ENCODE results near the gene DAB2IP. TPM values are rescaled to one million over a fixed set of nuclear protein-coding genes. Genes with fewer than 3 reads are reported as not detected.

DAB2IP gene
- total RNA-seq, 1 experiment from 2014 or later = 15.2 TPM

GRCh38 chr9:121671612-121672155 is 20.2 kb downstream of the DAB2IP start:
- H3F3A ChIP-seq (ENCODE audit: low read length, unreplicated experiment) = no peaks in the 10 kb centered on the region
- no peaks in the 10 kb centered on the region for H3K36me3 ChIP-seq (ENCODE audit: low read depth, low read length)
- TF ChIP-seq EZH2phosphoT487 (IDR thresholded peaks at IDR 0.05; ENCODE audit: borderline replicate concordance, low read length) = no peak
- TF ChIP-seq EZH2 (IDR thresholded peaks at IDR 0.05; ENCODE audit: low read length, unreplicated experiment) = no peak
- TF ChIP-seq CTCF (conservative IDR thresholded peaks at IDR 0.05; ENCODE audit: low read depth, low read length) = no peak
- DNase-seq = no peak
- ATAC-seq = no peak
- no peak overlapping the region for H3K9ac ChIP-seq (ENCODE audit: low read length)
- no peaks in the 10 kb centered on the region for H3K27me3 ChIP-seq (ENCODE audit: low read length)
- H3K79me2 ChIP-seq (ENCODE audit: low read length) = no peaks in the 10 kb centered on the region
- no peaks in the 10 kb centered on the region for H3K9me3 ChIP-seq (ENCODE audit: low read length)
- H3K27ac ChIP-seq (ENCODE audit: low read length) = no peak overlapping the region
- BruUV-seq (replicated peaks) = no TSS peak
- H2AFZ ChIP-seq (ENCODE audit: low read length) = no peak overlapping the region
- peaks cover 9% of the 10 kb centered on the region; the same call in 1 of the 2 replicates for H3K4me1 ChIP-seq (ENCODE audit: insufficient read depth, low read length)
- no peaks in the 10 kb centered on the region for H3K9me2 ChIP-seq (replicated peaks; ENCODE audit: low read length)
- ChIA-PET POLR2A (ENCODE audit: unreplicated experiment) (no interaction called here), CTCF (no interaction called here)
- H4K20me1 ChIP-seq (ENCODE audit: low read length) = no peaks in the 10 kb centered on the region
- no peak overlapping the region for H3K4me2 ChIP-seq (ENCODE audit: low read length)
- H3K4me3 ChIP-seq (ENCODE audit: low read length) = no peak overlapping the region
- intact Hi-C loops (cut with micrococcal nuclease) = no loop called here

GRCh38 chr9:121672213-121672612 is 20.8 kb downstream of the DAB2IP start:
- Histone ChIP-seq H3K9ac (ENCODE audit: low read length) (no peak overlapping the region), H4K20me1 (ENCODE audit: low read length) (no peaks in the 10 kb centered on the region), H3K4me1 (ENCODE audit: insufficient read depth, low read length) (peaks cover 9% of the 10 kb centered on the region; the same call in 1 of the 2 replicates), H2AFZ (ENCODE audit: low read length) (no peak overlapping the region), H3K36me3 (ENCODE audit: low read depth, low read length) (no peaks in the 10 kb centered on the region), H3K27ac (ENCODE audit: low read length) (no peak overlapping the region), H3F3A (ENCODE audit: low read length, unreplicated experiment) (no peaks in the 10 kb centered on the region), H3K79me2 (ENCODE audit: low read length) (no peaks in the 10 kb centered on the region), H3K9me3 (ENCODE audit: low read length) (no peaks in the 10 kb centered on the region), H3K4me3 (ENCODE audit: low read length) (no peak overlapping the region), H3K27me3 (ENCODE audit: low read length) (no peaks in the 10 kb centered on the region), H3K9me2 (replicated peaks; ENCODE audit: low read length) (no peaks in the 10 kb centered on the region), H3K4me2 (ENCODE audit: low read length) (no peak overlapping the region)
- intact Hi-C loops (cut with micrococcal nuclease) = no loop called here
- no TSS peak for BruUV-seq (replicated peaks)
- CTCF ChIA-PET = no interaction called here
- POLR2A ChIA-PET (ENCODE audit: unreplicated experiment) = no interaction called here
- no peak for TF ChIP-seq EZH2 (IDR thresholded peaks at IDR 0.05; ENCODE audit: low read length, unreplicated experiment)
- TF ChIP-seq CTCF (conservative IDR thresholded peaks at IDR 0.05; ENCODE audit: low read depth, low read length) = no peak
- no peak for TF ChIP-seq EZH2phosphoT487 (IDR thresholded peaks at IDR 0.05; ENCODE audit: borderline replicate concordance, low read length)
- ATAC-seq (no peak), DNase-seq (no peak)

DNA sequence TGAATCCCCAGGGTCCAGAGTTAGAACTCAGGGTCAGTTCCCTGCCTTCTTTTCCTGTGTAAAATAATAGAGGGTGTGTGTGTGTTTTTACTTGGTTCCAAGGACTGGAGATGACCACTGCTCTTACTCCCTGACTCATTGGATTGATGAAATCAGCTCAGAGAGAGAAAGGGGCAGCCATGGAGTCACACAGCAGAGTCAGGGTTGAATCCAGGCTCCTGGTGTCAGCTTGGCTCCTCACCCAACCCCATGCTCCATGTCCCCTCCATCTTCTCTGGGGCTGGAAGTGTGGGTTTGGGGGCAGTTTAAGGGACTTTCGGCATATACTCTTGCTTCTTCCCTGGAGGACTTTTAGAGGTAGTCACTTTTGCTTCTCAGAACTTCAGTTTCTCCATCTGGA is 21.6 kb downstream of the DAB2IP start:
- no peaks in the 10 kb centered on the region for H3K9me2 ChIP-seq (replicated peaks; ENCODE audit: low read length)
- ATAC-seq (no peak), DNase-seq (no peak)
- H3K9ac ChIP-seq (ENCODE audit: low read length) = no peak overlapping the region
- no TSS peak for BruUV-seq (replicated peaks)
- H3K27ac ChIP-seq (ENCODE audit: low read length) = no peak overlapping the region
- ChIA-PET POLR2A (ENCODE audit: unreplicated experiment) (no interaction called here), CTCF (no interaction called here)
- H3F3A ChIP-seq (ENCODE audit: low read length, unreplicated experiment) = no peaks in the 10 kb centered on the region
- H3K36me3 ChIP-seq (ENCODE audit: low read depth, low read length) = no peaks in the 10 kb centered on the region
- H3K79me2 ChIP-seq (ENCODE audit: low read length) = no peaks in the 10 kb centered on the region
- no peaks in the 10 kb centered on the region for H4K20me1 ChIP-seq (ENCODE audit: low read length)
- TF ChIP-seq EZH2phosphoT487 (IDR thresholded peaks at IDR 0.05; ENCODE audit: borderline replicate concordance, low read length) = no peak
- TF ChIP-seq CTCF (conservative IDR thresholded peaks at IDR 0.05; ENCODE audit: low read depth, low read length) = no peak
- no peak for TF ChIP-seq EZH2 (IDR thresholded peaks at IDR 0.05; ENCODE audit: low read length, unreplicated experiment)
- H3K4me1 ChIP-seq (ENCODE audit: insufficient read depth, low read length) = peaks cover 9% of the 10 kb centered on the region; the same call in 1 of the 2 replicates
- H3K9me3 ChIP-seq (ENCODE audit: low read length) = no peaks in the 10 kb centered on the region
- no peak overlapping the region for H2AFZ ChIP-seq (ENCODE audit: low read length)
- H3K4me2 ChIP-seq (ENCODE audit: low read length) = no peak overlapping the region
- H3K4me3 ChIP-seq (ENCODE audit: low read length) = no peak overlapping the region
- H3K27me3 ChIP-seq (ENCODE audit: low read length) = no peaks in the 10 kb centered on the region
- intact Hi-C loops (cut with micrococcal nuclease) = no loop called here

All from PC-3 (cell line).